HEK293 (cell line): ENCODE measurements around the gene IP6K3.

ENCODE experiments used
- CTCF ChIP-seq: fragments of 450-650 bp; formaldehyde crosslinking; IDR thresholded peaks from 2 replicates; pipeline ENCODE4 v1.5.1; 2016; ENCODE audit warnings: missing biosample characterization, missing genetic modification characterization
- KLF16 ChIP-seq: fragments of 450-650 bp; formaldehyde crosslinking; IDR thresholded peaks from 2 replicates; pipeline ENCODE4 v1.5.1; 2017; ENCODE audit warnings: missing biosample characterization, missing genetic modification characterization
- PRDM2 ChIP-seq: fragments of 450-650 bp; formaldehyde crosslinking; IDR thresholded peaks from 2 replicates; pipeline ENCODE4 v1.5.1; 2016; ENCODE audit warnings: missing biosample characterization, missing genetic modification characterization, borderline replicate concordance
- REPIN1 ChIP-seq: fragments of 450-650 bp; formaldehyde crosslinking; IDR thresholded peaks from 2 replicates; pipeline ENCODE4 v1.5.1; 2017; ENCODE audit warnings: missing biosample characterization, missing genetic modification characterization, low read depth
- ZBTB49 ChIP-seq: fragments of 450-650 bp; formaldehyde crosslinking; IDR thresholded peaks from 2 replicates; pipeline ENCODE4 v1.5.1; 2016; ENCODE audit warnings: missing biosample characterization, missing genetic modification characterization, low read depth
- ZNF521 ChIP-seq: fragments of 450-650 bp; formaldehyde crosslinking; IDR thresholded peaks from 2 replicates; pipeline ENCODE4 v1.5.1; 2017; ENCODE audit warnings: missing biosample characterization, mild to moderate bottlenecking, missing genetic modification characterization
- ZNF548 ChIP-seq: fragments of 450-650 bp; formaldehyde crosslinking; IDR thresholded peaks from 2 replicates; pipeline ENCODE4 v1.5.1; 2016; ENCODE audit warnings: missing biosample characterization, missing genetic modification characterization

- TF ChIP-seq CTCF (tag by site-specific recombination) (no peak), ZNF548 (tag by site-specific recombination) (no peak), REPIN1 (tag by site-specific recombination) (no peak), PRDM2 (tag by site-specific recombination) (no peak), KLF16 (tag by site-specific recombination) (no peak), ZNF521 (tag by site-specific recombination) (no peak), ZBTB49 (tag by site-specific recombination) (no peak)
These were observed 69.0 kb downstream of the IP6K3 start for GRCh38 chr6:33677689-33678088.
